ENCODE results near the gene CCL23.

- TF ChIP-seq EZH2phosphoT487 (IDR thresholded peaks at IDR 0.05; ENCODE audit: borderline replicate concordance, low read length) (no peak), CTCF (conservative IDR thresholded peaks at IDR 0.05; ENCODE audit: low read depth, low read length) (no peak), EZH2 (IDR thresholded peaks at IDR 0.05; ENCODE audit: low read length, unreplicated experiment) (no peak)
Measured at GRCh38 chr17:36000732-36001109, 17.1 kb downstream of the CCL23 start.
